Measurements from ENCODE around the gene PCSK6.

PCSK6 gene

GRCh38 chr15:101528108-101528916 is 38.8 kb upstream of the PCSK6 start:
- Mint-ChIP-seq H3K27ac (no peak overlapping the region), H3K4me1 (no peaks in the 10 kb centered on the region), H3K4me3 (no peak overlapping the region), H3K36me3 (no peaks in the 10 kb centered on the region), H3K9me3 (no peaks in the 10 kb centered on the region), H3K27me3 (peaks cover 30% of the 10 kb centered on the region)
- no peak for ATAC-seq

GRCh38 chr15:101526890-101527289 is 37.4 kb upstream of the PCSK6 start:
- H3K36me3 Mint-ChIP-seq, result no peaks in the 10 kb centered on the region
- no peak for ATAC-seq
- no peaks in the 10 kb centered on the region for H3K4me1 Mint-ChIP-seq
- H3K9me3 Mint-ChIP-seq, result no peaks in the 10 kb centered on the region
- H3K4me3 Mint-ChIP-seq, result no peak overlapping the region
- no peak overlapping the region for H3K27ac Mint-ChIP-seq
- peaks cover 28% of the 10 kb centered on the region for H3K27me3 Mint-ChIP-seq

- H3K27ac Mint-ChIP-seq, result no peak overlapping the region
- no peaks in the 10 kb centered on the region for H3K9me3 Mint-ChIP-seq
- H3K4me3 Mint-ChIP-seq, result no peak overlapping the region
- peaks cover 3% of the 10 kb centered on the region for H3K4me1 Mint-ChIP-seq
- ATAC-seq, result no peak
- peaks cover 33% of the 10 kb centered on the region for H3K27me3 Mint-ChIP-seq
- no peaks in the 10 kb centered on the region for H3K36me3 Mint-ChIP-seq
Observed at GRCh38 chr15:101526442-101526841, 36.9 kb upstream of the PCSK6 start.

- no peaks in the 10 kb centered on the region for H3K9me3 Mint-ChIP-seq
- peaks cover 5% of the 10 kb centered on the region for H3K4me1 Mint-ChIP-seq
- ATAC-seq, result no peak
- peaks cover 37% of the 10 kb centered on the region for H3K27me3 Mint-ChIP-seq
- no peaks in the 10 kb centered on the region for H3K36me3 Mint-ChIP-seq
- H3K27ac Mint-ChIP-seq, result no peak overlapping the region
- H3K4me3 Mint-ChIP-seq, result no peak overlapping the region
Observed at GRCh38 chr15:101526021-101526420, 36.5 kb upstream of the PCSK6 start.

GRCh38 chr15:101525087-101525669 is 35.7 kb upstream of the PCSK6 start:
- H3K9me3 Mint-ChIP-seq, result no peaks in the 10 kb centered on the region
- no peak overlapping the region for H3K4me3 Mint-ChIP-seq
- H3K36me3 Mint-ChIP-seq, result no peaks in the 10 kb centered on the region
- H3K4me1 Mint-ChIP-seq, result peaks cover 5% of the 10 kb centered on the region
- no peak for ATAC-seq
- no peak overlapping the region for H3K27ac Mint-ChIP-seq
- H3K27me3 Mint-ChIP-seq, result peaks cover 45% of the 10 kb centered on the region

GRCh38 chr15:101523560-101523940 is 34.0 kb upstream of the PCSK6 start:
- Mint-ChIP-seq H3K27ac (no peak overlapping the region), H3K36me3 (no peaks in the 10 kb centered on the region), H3K27me3 (peaks cover 55% of the 10 kb centered on the region), H3K4me1 (peaks cover 5% of the 10 kb centered on the region), H3K4me3 (no peak overlapping the region), H3K9me3 (peaks cover 6% of the 10 kb centered on the region)
- no peak for ATAC-seq

GRCh38 chr15:101522621-101523559 is 33.4 kb upstream of the PCSK6 start:
- H3K9me3 Mint-ChIP-seq, result peaks cover 11% of the 10 kb centered on the region
- ATAC-seq, result peak; percentile 28
- H3K27ac Mint-ChIP-seq, result no peak overlapping the region
- no peaks in the 10 kb centered on the region for H3K36me3 Mint-ChIP-seq
- H3K4me1 Mint-ChIP-seq, result peaks cover 5% of the 10 kb centered on the region
- H3K4me3 Mint-ChIP-seq, result no peak overlapping the region
- H3K27me3 Mint-ChIP-seq, result peaks cover 60% of the 10 kb centered on the region

GRCh38 chr15:101522091-101522490 is 32.6 kb upstream of the PCSK6 start:
- Mint-ChIP-seq H3K27ac (no peak overlapping the region), H3K4me1 (peaks cover 5% of the 10 kb centered on the region), H3K9me3 (peaks cover 14% of the 10 kb centered on the region), H3K36me3 (no peaks in the 10 kb centered on the region), H3K4me3 (no peak overlapping the region), H3K27me3 (peaks cover 59% of the 10 kb centered on the region)
- ATAC-seq, result no peak

GRCh38 chr15:101521591-101521990 is 32.1 kb upstream of the PCSK6 start:
- Mint-ChIP-seq H3K27me3 (peaks cover 59% of the 10 kb centered on the region), H3K27ac (no peak overlapping the region), H3K9me3 (peaks cover 17% of the 10 kb centered on the region), H3K4me3 (no peak overlapping the region), H3K4me1 (peaks cover 5% of the 10 kb centered on the region), H3K36me3 (no peaks in the 10 kb centered on the region)
- ATAC-seq, result no peak

GRCh38 chr15:101521069-101521468 is 31.6 kb upstream of the PCSK6 start:
- no peaks in the 10 kb centered on the region for H3K36me3 Mint-ChIP-seq
- peaks cover 19% of the 10 kb centered on the region for H3K9me3 Mint-ChIP-seq
- H3K4me1 Mint-ChIP-seq, result peaks cover 5% of the 10 kb centered on the region
- peaks cover 59% of the 10 kb centered on the region for H3K27me3 Mint-ChIP-seq
- no peak overlapping the region for H3K4me3 Mint-ChIP-seq
- no peak overlapping the region for H3K27ac Mint-ChIP-seq
- no peak for ATAC-seq

GRCh38 chr15:101520395-101520794 is 30.9 kb upstream of the PCSK6 start:
- no peak for ATAC-seq
- peaks cover 24% of the 10 kb centered on the region for H3K9me3 Mint-ChIP-seq
- no peak overlapping the region for H3K4me3 Mint-ChIP-seq
- H3K27ac Mint-ChIP-seq, result no peak overlapping the region
- H3K27me3 Mint-ChIP-seq, result peaks cover 59% of the 10 kb centered on the region
- peaks cover 5% of the 10 kb centered on the region for H3K4me1 Mint-ChIP-seq
- H3K36me3 Mint-ChIP-seq, result no peaks in the 10 kb centered on the region

GRCh38 chr15:101517504-101517903 is 28.0 kb upstream of the PCSK6 start:
- ATAC-seq, result no peak
- Mint-ChIP-seq H3K9me3 (peaks cover 24% of the 10 kb centered on the region), H3K4me3 (no peak overlapping the region), H3K36me3 (no peaks in the 10 kb centered on the region), H3K27ac (no peak overlapping the region), H3K4me1 (peaks cover 5% of the 10 kb centered on the region), H3K27me3 (peaks cover 42% of the 10 kb centered on the region)

- Mint-ChIP-seq H3K4me3 (no peak overlapping the region), H3K36me3 (no peaks in the 10 kb centered on the region), H3K27ac (no peak overlapping the region), H3K9me3 (peaks cover 18% of the 10 kb centered on the region), H3K27me3 (peaks cover 11% of the 10 kb centered on the region), H3K4me1 (no peaks in the 10 kb centered on the region)
- no peak for ATAC-seq
Observed at GRCh38 chr15:101514318-101514717, 24.8 kb upstream of the PCSK6 start.

GRCh38 chr15:101511717-101512116 is 22.2 kb upstream of the PCSK6 start:
- Mint-ChIP-seq H3K9me3 (peaks cover 8% of the 10 kb centered on the region), H3K27ac (no peak overlapping the region), H3K4me1 (no peaks in the 10 kb centered on the region), H3K4me3 (no peak overlapping the region), H3K27me3 (no peaks in the 10 kb centered on the region), H3K36me3 (no peaks in the 10 kb centered on the region)
- ATAC-seq, result no peak

All from stimulated activated memory B cell treated with anti-CD40 and anti-IgM and Interleukin-4, amounts not matched to agents 10 μg/mL and 1 μg/mL and 100 μg/mL, for 72 hours (primary cell).